OCI-LY3 (cell line): ENCODE data around the gene DSTYK.

Experiments used
- H2AFZ ChIP-seq: fragments of 200-600, 300-600 bp; shearing (Covaris generic); 2 replicates; pipeline ENCODE4 v1.6.0; 2014; ENCODE audit warnings: antibody characterized with exemption, low read depth, low read length
- H3K27ac ChIP-seq: fragments of 200-600, 300-600 bp; sonication (generic); 2 replicates; pipeline ENCODE4 v1.5.1; 2014; ENCODE audit warnings: mild to moderate bottlenecking, low read length, moderate library complexity, mixed read lengths
- H3K27me3 ChIP-seq: fragments of 200-600, 300-600 bp; sonication (generic); 2 replicates; pipeline ENCODE4 v1.6.1; 2014; ENCODE audit warnings: low read depth, low read length, mixed read lengths
- H3K36me3 ChIP-seq: fragments of 200-600, 300-600 bp; sonication (generic); replicated peaks from 2 replicates; pipeline ENCODE3; 2014; ENCODE audit warnings: low read depth, low read length, mixed read lengths
- H3K4me1 ChIP-seq: fragments of 300-600, 200-600 bp; sonication (generic); 2 replicates; pipeline ENCODE4 v1.6.1; 2014; ENCODE audit warnings: low read length, mixed read lengths
- H3K4me2 ChIP-seq: fragments of 200-600, 300-600 bp; sonication (generic); 2 replicates; pipeline ENCODE4 v1.6.1; 2014; ENCODE audit warnings: low read length, mixed read lengths
- H3K4me3 ChIP-seq: fragments of 300-600, 200-600 bp; sonication (generic); 2 replicates; pipeline ENCODE4 v1.5.1; 2014; ENCODE audit warnings: antibody characterized with exemption, mild to moderate bottlenecking, low read length, moderate library complexity
- H3K79me2 ChIP-seq: fragments of 300-600, 200-600 bp; shearing (Covaris generic); 2 replicates; pipeline ENCODE4 v1.6.1; 2014; ENCODE audit warnings: mild to moderate bottlenecking, low read length, mixed read lengths
- H3K9ac ChIP-seq: fragments of 300-600, 200-600 bp; shearing (Covaris generic); 2 replicates; pipeline ENCODE4 v1.6.0; 2014; ENCODE audit warnings: mild to moderate bottlenecking, low read length, moderate library complexity
- H3K9me3 ChIP-seq: fragments of 200-600, 300-600 bp; shearing (Covaris generic); 2 replicates; pipeline ENCODE4 v1.6.1; 2014; ENCODE audit warnings: low read length, mixed read lengths; ENCODE audit not compliant: insufficient read depth
- H4K20me1 ChIP-seq: fragments of 200-600, 300-600 bp; sonication (generic); 2 replicates; pipeline ENCODE4 v1.6.1; 2016; ENCODE audit warnings: low read length, mixed read lengths; ENCODE audit not compliant: insufficient read depth
- CTCF ChIP-seq: fragments of 200-600, 300-600 bp; sonication (generic); IDR thresholded peaks from 2 replicates; pipeline ENCODE4 v1.5.1; 2014; ENCODE audit warnings: antibody characterized with exemption, low read length, low read depth
- EZH2phosphoT487 ChIP-seq: fragments of 200-600 bp; shearing (Covaris generic); IDR thresholded peaks from 2 replicates; pipeline ENCODE4 v1.6.1; 2018; ENCODE audit warnings: antibody characterized with exemption, mixed run types, low read depth

DSTYK gene

GRCh38 chr1:205247130-205247921 is 35.8 kb upstream of the DSTYK start:
- no peak overlapping the region for H3K4me3 ChIP-seq
- no peaks in the 10 kb centered on the region for H3K79me2 ChIP-seq
- no peaks in the 10 kb centered on the region for H3K9me3 ChIP-seq
- no peak overlapping the region for H3K4me2 ChIP-seq
- H3K36me3 ChIP-seq: no peaks in the 10 kb centered on the region
- H3K27ac ChIP-seq: no peak overlapping the region
- no peaks in the 10 kb centered on the region for H4K20me1 ChIP-seq
- H3K27me3 ChIP-seq: peaks cover 60% of the 10 kb centered on the region
- no peak overlapping the region for H2AFZ ChIP-seq
- TF ChIP-seq CTCF (no peak), EZH2phosphoT487 (no peak)
- H3K9ac ChIP-seq: no peak overlapping the region
- peaks cover 18% of the 10 kb centered on the region for H3K4me1 ChIP-seq

- no peaks in the 10 kb centered on the region for H4K20me1 ChIP-seq
- H3K36me3 ChIP-seq: no peaks in the 10 kb centered on the region
- H3K9me3 ChIP-seq: no peaks in the 10 kb centered on the region
- peaks cover 52% of the 10 kb centered on the region for H3K27me3 ChIP-seq
- H3K9ac ChIP-seq: no peak overlapping the region
- no peak overlapping the region for H3K4me3 ChIP-seq
- peaks cover 18% of the 10 kb centered on the region for H3K4me1 ChIP-seq
- no peak overlapping the region for H3K4me2 ChIP-seq
- TF ChIP-seq EZH2phosphoT487: no peak
- TF ChIP-seq CTCF: no peak
- no peak overlapping the region for H3K27ac ChIP-seq
- no peaks in the 10 kb centered on the region for H3K79me2 ChIP-seq
- H2AFZ ChIP-seq: no peak overlapping the region
These were observed 35.0 kb upstream of the DSTYK start for GRCh38 chr1:205246351-205247119.

GRCh38 chr1:205245096-205245495 is 33.6 kb upstream of the DSTYK start:
- H3K9ac ChIP-seq: no peak overlapping the region
- H3K27ac ChIP-seq: no peak overlapping the region
- no peak overlapping the region for H3K4me3 ChIP-seq
- H2AFZ ChIP-seq: no peak overlapping the region
- H3K9me3 ChIP-seq: no peaks in the 10 kb centered on the region
- H3K27me3 ChIP-seq: peaks cover 40% of the 10 kb centered on the region
- H3K36me3 ChIP-seq: no peaks in the 10 kb centered on the region
- no peaks in the 10 kb centered on the region for H4K20me1 ChIP-seq
- no peak overlapping the region for H3K4me2 ChIP-seq
- peaks cover 18% of the 10 kb centered on the region for H3K4me1 ChIP-seq
- no peaks in the 10 kb centered on the region for H3K79me2 ChIP-seq
- TF ChIP-seq EZH2phosphoT487: no peak
- no peak for TF ChIP-seq CTCF

- Histone ChIP-seq H4K20me1 (no peaks in the 10 kb centered on the region), H3K4me3 (no peak overlapping the region), H3K36me3 (no peaks in the 10 kb centered on the region), H3K4me2 (no peak overlapping the region), H3K4me1 (peaks cover 18% of the 10 kb centered on the region), H3K9me3 (no peaks in the 10 kb centered on the region), H3K79me2 (no peaks in the 10 kb centered on the region), H3K27ac (no peak overlapping the region), H3K27me3 (peaks cover 44% of the 10 kb centered on the region), H2AFZ (no peak overlapping the region), H3K9ac (no peak overlapping the region)
- TF ChIP-seq EZH2phosphoT487 (no peak), CTCF (no peak)
These were observed 32.9 kb upstream of the DSTYK start for GRCh38 chr1:205244384-205244783.
